ENCODE data around the gene GAL3ST1.

GRCh38 chr22:30600921-30601320 lies 26.5 kb upstream of the GAL3ST1 start:
- TF ChIP-seq CTCF (conservative IDR thresholded peaks at IDR 0.05; ENCODE audit: low read length) = no peak
- no peak for TF ChIP-seq EZH2phosphoT487 (IDR thresholded peaks at IDR 0.05; ENCODE audit: borderline replicate concordance, low read depth, low read length)
